ENCODE results near the gene ARHGEF3.
A peak's percentile ranks its signal among the peaks of the same experiment; 100 is the strongest.

ARHGEF3 gene

GRCh38 chr3:56795829-56796185 lies 5.9 kb downstream of the ARHGEF3 start:
- no peak for DNase-seq (ENCODE audit: low read depth)

GRCh38 chr3:56795097-56795828 lies 6.5 kb downstream of the ARHGEF3 start:
- no peak for DNase-seq (ENCODE audit: low read depth)

DNA sequence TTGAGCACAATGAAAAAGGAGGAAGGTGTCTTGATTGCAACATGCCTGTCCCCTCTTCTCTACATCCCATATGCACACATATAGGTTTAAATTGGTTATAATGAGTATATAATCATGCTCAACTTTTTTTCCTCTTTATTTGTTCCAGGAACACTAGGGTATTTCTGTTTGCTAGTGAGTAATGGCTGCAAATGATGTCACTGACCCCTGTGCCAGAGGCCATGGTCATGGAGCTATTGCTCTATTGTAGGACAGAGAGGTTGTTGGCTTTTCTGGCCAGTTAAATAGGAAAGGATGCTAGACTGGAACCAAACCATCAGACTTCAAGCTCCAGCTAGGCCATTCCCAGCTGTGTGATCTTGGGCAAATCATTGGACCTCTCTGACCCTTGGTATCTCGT lies 9.6 kb downstream of the ARHGEF3 start:
- no peak for DNase-seq (ENCODE audit: low read depth)

GRCh38 chr3:56790016-56790821 lies 11.5 kb downstream of the ARHGEF3 start:
- DNase-seq (ENCODE audit: low read depth): no peak

DNA sequence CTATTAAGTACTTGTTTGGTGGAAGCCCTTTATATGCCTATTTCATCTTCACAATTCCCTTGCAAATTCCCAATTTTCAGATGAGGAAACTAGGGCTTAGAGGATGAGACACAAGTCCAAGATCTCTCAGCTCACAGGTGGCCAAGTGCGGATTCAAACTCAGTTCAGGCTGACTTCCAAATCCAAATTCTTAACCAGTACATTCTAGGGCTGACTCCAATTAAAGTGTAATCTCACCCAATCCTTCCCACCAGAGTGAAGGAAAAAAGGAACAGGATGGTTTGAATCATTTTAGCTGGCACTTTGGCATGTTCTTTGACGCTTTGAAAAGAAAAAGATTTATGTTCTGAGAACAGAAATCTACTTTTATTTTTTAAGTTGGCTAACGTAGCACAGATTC lies 12.7 kb downstream of the ARHGEF3 start:
- DNase-seq (ENCODE audit: low read depth): no peak

DNA sequence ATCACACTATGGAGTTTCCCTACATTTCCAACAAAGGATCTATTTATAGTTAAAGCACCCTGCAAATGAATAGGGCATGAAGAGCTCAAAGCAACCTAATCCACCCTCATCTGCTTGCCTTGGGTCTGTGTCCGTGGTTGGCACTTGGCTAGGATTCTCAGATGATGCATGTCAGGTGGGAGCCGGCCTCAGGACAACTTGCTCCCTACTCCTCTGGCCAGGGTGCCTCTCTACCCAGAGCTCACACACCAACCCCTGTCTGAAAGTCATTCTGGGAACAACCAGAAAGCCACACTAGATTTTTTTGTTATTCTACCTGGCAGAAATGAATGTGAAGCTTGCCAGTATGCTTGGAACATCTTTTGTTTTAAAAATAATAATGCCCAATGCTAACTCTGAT lies 13.2 kb downstream of the ARHGEF3 start:
- no peak for DNase-seq (ENCODE audit: low read depth)

DNA sequence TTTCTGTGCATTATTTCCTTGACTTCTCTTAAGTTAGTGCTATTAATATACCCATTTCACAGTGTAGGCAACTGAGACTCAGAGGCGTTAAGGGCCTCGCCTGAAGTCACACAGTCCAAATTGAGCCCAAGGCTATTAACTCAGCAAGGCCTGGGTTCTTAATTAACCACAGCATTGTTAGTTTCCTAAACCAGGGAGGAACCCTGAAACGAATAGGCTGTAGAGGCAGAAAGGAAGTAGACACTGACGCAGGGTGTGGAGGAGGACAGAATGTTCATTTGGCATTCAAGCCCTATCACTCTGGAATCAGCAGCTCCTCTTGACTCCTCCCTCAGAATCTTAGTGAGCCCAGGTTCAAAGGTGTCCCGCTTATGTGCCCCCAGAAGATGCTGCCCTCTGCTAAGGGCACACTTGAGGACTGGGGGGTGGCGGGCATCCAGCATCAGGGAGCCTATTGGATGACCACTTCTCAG lies 13.9 kb downstream of the ARHGEF3 start:
- no peak for DNase-seq (ENCODE audit: low read depth)

GRCh38 chr3:56787258-56787775 lies 14.4 kb downstream of the ARHGEF3 start:
- no peak for DNase-seq (ENCODE audit: low read depth)

DNA sequence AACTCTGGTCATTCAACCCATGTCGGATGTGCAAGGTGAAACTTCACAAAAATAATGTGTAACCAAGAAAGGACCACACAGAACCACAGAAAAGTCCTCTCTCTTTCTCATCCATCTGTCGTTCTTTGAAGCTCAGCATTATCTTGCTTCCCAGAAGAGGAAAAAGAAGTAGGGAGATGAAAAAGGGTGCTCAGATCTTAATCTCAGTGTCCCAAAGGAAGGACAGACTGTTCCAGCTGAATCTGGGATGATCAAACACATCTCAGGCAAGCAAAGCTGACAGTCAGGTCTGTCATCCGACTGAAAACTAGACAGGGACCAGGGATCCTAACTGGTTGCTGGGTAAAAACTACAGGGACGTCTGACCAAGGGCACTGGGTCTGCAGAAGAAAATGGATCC lies 16.2 kb downstream of the ARHGEF3 start:
- DNase-seq (ENCODE audit: low read depth): no peak

GRCh38 chr3:56784448-56785001 lies 17.2 kb downstream of the ARHGEF3 start:
- no peak for DNase-seq (ENCODE audit: low read depth)

DNA sequence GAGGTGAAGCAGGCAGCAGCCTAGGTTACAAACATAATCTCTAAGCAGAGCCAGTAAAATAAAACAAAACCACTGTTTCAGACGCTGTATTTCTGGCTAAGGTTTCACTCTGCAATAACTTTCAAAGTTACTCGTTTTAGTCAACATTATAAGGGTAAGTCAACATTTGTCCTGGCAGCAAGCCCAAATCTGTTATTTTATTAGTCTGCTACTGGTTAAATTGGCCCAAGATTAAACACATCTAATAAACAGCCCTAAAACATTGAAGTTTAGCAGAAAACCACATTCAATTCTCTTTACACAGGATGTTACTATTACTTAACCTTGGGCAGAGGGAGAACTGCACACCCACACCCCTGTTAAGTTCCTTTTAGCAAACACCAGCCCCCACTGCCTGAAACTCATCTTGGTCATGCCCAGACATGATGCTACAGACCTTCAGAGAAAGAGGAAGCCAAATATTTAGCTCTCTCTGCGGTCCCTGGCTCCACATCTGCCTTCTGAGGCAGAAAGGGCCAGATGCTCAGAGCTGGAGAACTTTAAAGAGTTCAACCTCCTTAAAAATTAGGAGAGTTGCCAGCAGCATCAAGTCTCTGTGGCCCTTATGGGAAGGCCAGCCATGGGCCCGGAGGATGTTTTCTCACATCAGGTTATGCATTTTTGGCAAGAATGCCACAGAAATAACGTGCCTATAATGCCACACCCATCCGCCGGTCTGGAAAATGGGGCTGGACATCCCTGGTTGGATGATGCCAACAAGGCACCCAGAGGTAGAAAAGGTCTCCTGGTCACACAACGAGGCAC lies 17.9 kb downstream of the ARHGEF3 start:
- peak; percentile 57 for DNase-seq (ENCODE audit: low read depth)

DNA sequence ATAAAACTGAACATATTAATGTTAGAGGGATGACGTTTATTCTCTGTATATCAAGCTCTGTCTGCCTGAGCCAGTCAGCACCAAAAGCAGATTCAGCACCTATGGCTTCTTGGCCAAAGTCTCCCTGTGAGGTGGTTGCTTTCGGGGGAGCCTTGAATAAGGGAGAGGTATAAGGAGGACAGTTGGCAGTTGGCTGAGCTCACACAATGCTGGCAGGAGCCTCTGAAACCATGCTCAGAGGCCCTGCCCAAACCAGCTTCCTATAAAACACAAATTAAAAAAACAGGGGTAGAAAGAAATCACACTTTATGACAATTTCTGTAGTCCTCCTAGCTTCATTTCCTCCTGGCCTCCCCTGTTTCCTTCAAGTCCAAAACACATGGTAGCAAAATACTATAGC lies 18.8 kb downstream of the ARHGEF3 start:
- no peak for DNase-seq (ENCODE audit: low read depth)

GRCh38 chr3:56782215-56782614 lies 19.5 kb downstream of the ARHGEF3 start:
- no peak for DNase-seq (ENCODE audit: low read depth)

GRCh38 chr3:56781762-56782161 lies 20.0 kb downstream of the ARHGEF3 start:
- DNase-seq (ENCODE audit: low read depth): no peak

DNA sequence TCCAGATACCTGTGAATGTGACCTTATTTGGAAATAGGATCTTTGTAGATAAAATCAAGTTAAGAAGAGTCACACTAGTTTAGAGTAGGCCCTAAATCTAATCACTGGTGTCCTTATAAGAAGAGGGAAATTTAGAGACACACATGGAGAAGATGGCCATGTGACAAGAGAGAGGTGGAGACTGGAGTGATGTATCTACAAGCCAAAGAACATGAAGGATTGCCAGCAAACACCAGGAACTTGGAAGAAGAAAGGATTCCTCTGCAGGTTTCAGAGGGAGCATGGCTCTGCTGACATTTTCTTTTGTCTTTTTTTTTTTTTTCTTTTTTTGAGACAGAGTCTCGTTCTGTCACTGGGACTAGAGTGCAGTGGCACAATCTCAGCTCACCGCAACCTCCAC lies 20.8 kb downstream of the ARHGEF3 start:
- no peak for DNase-seq (ENCODE audit: low read depth)

GRCh38 chr3:56778893-56779292 lies 22.9 kb downstream of the ARHGEF3 start:
- no peak for DNase-seq (ENCODE audit: low read depth)

GRCh38 chr3:56776556-56776950 lies 25.2 kb downstream of the ARHGEF3 start:
- DNase-seq (ENCODE audit: low read depth): no peak

- no peak for DNase-seq (ENCODE audit: low read depth)
These were observed 25.8 kb downstream of the ARHGEF3 start for GRCh38 chr3:56775838-56776555.

- DNase-seq (ENCODE audit: low read depth): no peak
These were observed 26.3 kb downstream of the ARHGEF3 start for GRCh38 chr3:56775445-56775837.

- DNase-seq (ENCODE audit: low read depth): no peak
These were observed 27.8 kb downstream of the ARHGEF3 start for GRCh38 chr3:56773986-56774385.

Data from activated T-helper 1 cell treated with Interleukin-2 at 50 U/mL for 16 hours (primary cell).